ENCODE results near the gene APOL1. TPM values are rescaled to one million over a fixed set of nuclear protein-coding genes. Genes with fewer than 3 reads are reported as not detected.

Gene APOL1
- total RNA-seq, 1 donor from 2014 or later: 85.8 TPM

DNA sequence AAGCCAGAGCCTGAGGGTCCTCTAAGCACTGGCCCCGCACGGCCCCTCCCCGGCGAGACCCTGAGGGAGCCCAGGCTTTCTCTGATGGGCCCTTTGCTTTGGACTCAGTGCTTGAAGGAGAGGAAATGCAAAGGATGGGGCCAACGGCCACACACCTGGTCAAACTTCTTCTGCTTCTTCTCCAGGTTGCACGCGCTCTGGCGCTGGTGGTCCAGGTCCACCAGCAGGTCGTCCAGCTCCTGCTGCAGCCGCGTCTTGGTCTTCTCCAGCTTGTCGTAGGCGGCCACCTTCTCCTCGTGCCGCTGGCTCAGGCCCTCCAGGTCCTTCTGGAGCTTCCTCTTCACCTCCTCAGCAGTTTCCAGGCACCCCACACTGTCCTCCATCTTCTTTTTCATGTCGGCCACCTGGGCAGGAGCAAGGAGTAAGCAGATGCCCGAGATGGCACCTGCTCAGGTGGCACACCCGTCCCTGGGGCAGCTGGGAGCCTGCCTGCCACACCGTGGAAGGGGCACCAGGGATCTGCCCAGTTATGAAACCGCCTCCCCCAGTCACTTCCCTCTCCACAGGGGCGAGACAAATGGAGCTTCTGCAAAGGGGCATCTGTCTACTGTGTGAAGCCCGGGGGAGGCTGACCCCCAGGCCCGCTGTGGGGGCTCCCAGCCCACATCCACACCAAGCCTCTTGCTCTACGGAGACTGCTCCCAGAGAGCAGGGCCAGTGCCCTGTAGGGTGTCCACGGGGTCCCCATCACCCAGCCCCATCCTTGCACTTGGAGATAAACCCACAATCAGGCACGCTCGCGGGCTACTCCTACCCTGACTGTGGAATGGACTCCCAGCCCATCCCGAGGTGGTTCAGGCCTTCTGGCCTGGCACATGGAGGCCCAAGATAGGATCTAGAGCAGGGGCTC lies 39.2 kb downstream of the APOL1 start:
- Histone ChIP-seq H3K27me3 (ENCODE audit: low read depth) (no peaks in the 10 kb centered on the region), H3K36me3 (peaks cover 92% of the 10 kb centered on the region), H3K27ac (no peak overlapping the region), H3K4me1 (peaks cover 14% of the 10 kb centered on the region), H3K4me3 (no peak overlapping the region), H3K9me3 (no peaks in the 10 kb centered on the region)
- DNase-seq (peak; percentile 48), ATAC-seq (peak; percentile 2 to 18)
- TF ChIP-seq, protein P1, sequence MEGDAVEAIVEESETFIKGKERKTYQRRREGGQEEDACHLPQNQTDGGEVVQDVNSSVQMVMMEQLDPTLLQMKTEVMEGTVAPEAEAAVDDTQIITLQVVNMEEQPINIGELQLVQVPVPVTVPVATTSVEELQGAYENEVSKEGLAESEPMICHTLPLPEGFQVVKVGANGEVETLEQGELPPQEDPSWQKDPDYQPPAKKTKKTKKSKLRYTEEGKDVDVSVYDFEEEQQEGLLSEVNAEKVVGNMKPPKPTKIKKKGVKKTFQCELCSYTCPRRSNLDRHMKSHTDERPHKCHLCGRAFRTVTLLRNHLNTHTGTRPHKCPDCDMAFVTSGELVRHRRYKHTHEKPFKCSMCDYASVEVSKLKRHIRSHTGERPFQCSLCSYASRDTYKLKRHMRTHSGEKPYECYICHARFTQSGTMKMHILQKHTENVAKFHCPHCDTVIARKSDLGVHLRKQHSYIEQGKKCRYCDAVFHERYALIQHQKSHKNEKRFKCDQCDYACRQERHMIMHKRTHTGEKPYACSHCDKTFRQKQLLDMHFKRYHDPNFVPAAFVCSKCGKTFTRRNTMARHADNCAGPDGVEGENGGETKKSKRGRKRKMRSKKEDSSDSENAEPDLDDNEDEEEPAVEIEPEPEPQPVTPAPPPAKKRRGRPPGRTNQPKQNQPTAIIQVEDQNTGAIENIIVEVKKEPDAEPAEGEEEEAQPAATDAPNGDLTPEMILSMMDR (IDR thresholded peaks at IDR 0.05): no peak
- intact Hi-C loops (cut with DNase I): no loop called here

GRCh38 chr22:36292823-36293530 lies 40.0 kb downstream of the APOL1 start:
- Histone ChIP-seq H3K4me1 (peaks cover 14% of the 10 kb centered on the region), H3K36me3 (peaks cover 92% of the 10 kb centered on the region), H3K27me3 (ENCODE audit: low read depth) (no peaks in the 10 kb centered on the region), H3K4me3 (no peak overlapping the region), H3K9me3 (no peaks in the 10 kb centered on the region), H3K27ac (no peak overlapping the region)
- TF ChIP-seq, protein P1 (IDR thresholded peaks at IDR 0.05): no peak
- ATAC-seq (no peak), DNase-seq (peak; percentile 26)
- intact Hi-C loops (cut with DNase I): no loop called here

- H3K4me1 ChIP-seq: peaks cover 12% of the 10 kb centered on the region
Observed at GRCh38 chr22:36293606-36294292, 40.8 kb downstream of the APOL1 start.

GRCh38 chr22:36294293-36294620 lies 41.3 kb downstream of the APOL1 start:
- H3K27ac ChIP-seq: no peak overlapping the region
- intact Hi-C loops (cut with DNase I): no loop called here
- peaks cover 7% of the 10 kb centered on the region for H3K4me1 ChIP-seq
- H3K4me3 ChIP-seq: no peak overlapping the region
- DNase-seq (no peak), ATAC-seq (no peak)
- H3K9me3 ChIP-seq: no peaks in the 10 kb centered on the region
- no peaks in the 10 kb centered on the region for H3K27me3 ChIP-seq (ENCODE audit: low read depth)
- TF ChIP-seq, protein P1 (IDR thresholded peaks at IDR 0.05): no peak
- H3K36me3 ChIP-seq: peaks cover 92% of the 10 kb centered on the region

More at GRCh38 chr22:36293606-36294292, 40.8 kb downstream of the APOL1 start:
- TF ChIP-seq, protein P1 (IDR thresholded peaks at IDR 0.05): no peak
- Histone ChIP-seq H3K27me3 (ENCODE audit: low read depth) (no peaks in the 10 kb centered on the region), H3K27ac (no peak overlapping the region), H3K9me3 (no peaks in the 10 kb centered on the region), H3K4me3 (no peak overlapping the region), H3K36me3 (peaks cover 92% of the 10 kb centered on the region)
- intact Hi-C loops (cut with DNase I): no loop called here
- DNase-seq: peak; percentile 40
- ATAC-seq: no peak

DNA sequence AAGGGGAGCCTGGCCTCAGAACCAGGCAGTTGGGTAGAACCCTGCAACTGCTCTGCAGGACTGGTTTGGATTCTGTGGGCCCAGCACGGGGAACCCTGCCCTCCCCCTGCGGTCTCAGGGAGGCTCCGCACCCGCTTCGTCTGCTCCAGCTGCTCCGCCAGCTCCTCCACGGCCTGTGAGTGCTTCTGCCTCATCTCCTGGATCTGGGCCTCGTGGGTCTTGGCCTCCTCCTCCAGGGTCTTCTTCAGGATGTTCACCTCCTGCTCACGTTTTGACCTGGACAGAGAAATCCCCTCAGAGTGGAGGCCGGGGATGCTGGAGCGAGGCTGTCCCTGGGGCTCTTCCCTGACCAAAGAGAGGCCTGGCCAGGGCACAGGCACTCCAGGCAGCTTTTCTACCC lies 41.9 kb downstream of the APOL1 start:
- Histone ChIP-seq H3K36me3 (peaks cover 92% of the 10 kb centered on the region), H3K27ac (no peak overlapping the region), H3K4me1 (peaks cover 2% of the 10 kb centered on the region), H3K9me3 (no peaks in the 10 kb centered on the region), H3K27me3 (ENCODE audit: low read depth) (no peaks in the 10 kb centered on the region), H3K4me3 (no peak overlapping the region)
- TF ChIP-seq, protein P1 (IDR thresholded peaks at IDR 0.05): no peak
- ATAC-seq (no peak), DNase-seq (peak; percentile 28)
- intact Hi-C loops (cut with DNase I): no loop called here

All from lower lobe of right lung (tissue), 2 donors.